ENCODE data around the gene MLLT10.

MLLT10 gene

DNA sequence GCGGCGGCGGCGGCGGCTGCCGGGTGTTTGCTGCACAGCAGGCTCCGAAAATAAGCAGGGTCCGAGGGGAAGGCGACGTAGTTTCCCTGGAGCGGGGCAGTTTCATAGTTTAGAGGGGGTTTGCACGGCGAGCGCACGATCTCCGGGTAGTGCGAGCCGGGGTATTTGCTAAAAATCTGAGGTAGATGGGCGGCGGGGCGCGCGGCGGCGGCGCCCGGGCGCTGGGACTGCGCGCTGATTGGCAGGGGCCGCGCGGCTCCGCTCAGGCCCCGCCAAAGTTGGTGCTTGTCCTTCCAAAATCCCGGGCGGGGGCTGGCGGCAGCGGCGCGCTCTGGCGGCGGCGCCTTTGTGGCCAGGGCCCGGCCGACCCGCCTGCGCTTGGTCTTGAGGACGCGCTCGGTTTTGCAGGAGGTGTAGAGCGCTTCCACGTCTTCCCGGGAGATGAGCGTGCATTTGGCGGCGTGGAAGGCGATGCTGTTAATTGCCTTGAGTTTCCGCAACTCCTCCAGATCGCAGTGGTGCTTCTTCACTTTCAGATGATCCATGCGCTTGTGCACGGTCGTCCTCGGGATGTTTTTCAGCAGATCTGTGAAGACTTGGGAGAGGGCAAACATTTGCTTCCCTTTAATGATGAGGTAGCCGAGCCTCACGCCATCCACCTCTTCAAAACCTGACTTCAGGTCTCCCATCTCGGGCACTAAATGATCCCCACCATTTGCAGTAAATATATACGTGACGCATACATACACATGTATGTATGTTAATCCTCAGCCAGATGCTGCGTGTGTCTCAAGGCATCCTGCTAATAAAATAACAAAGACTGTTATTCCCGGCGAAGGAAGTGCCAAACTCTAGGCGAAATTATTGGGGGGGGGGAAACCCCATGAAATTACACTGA is 16.6 kb upstream of the MLLT10 start:
- Mint-ChIP-seq H3K36me3 (peaks cover 3% of the 10 kb centered on the region), H3K4me1 (peaks cover 44% of the 10 kb centered on the region), H3K27ac (no peak overlapping the region), H3K4me3 (peak overlapping the region; percentile 79), H3K9me3 (no peaks in the 10 kb centered on the region), H3K27me3 (peaks cover 85% of the 10 kb centered on the region)
- peak; percentile 49 for DNase-seq
- CTCF ChIA-PET, result interaction anchor here (3.5 kb wide), 1 partner anchor 20 kb away, joined by 25 read pairs; no protein-coding TSS in a partner anchor

DNA sequence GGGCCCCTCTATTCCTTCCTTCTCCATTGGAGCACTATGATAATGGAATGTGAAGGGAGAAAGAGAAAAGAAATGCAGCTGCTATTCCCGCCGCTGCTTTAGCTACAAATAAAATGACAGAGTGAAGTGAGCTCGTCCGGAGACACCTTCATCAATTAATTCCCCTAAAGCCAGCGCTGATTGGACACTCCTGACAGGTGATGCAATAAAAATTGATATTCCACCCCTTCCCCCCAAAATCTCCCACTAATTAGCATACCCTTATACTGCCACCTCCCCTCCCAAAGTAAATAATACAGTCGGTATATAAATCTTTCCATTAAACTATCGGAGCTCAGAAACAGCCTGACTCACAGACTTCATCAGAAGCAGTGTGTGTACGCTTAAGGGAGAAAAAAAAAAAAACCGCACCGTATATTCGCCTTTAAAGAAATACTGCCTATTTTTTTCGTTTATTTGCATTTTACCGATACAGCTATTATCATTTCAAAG is 15.8 kb upstream of the MLLT10 start:
- CTCF ChIA-PET, result interaction anchor here (3.5 kb wide), 1 partner anchor 21 kb away, joined by 25 read pairs; no protein-coding TSS in a partner anchor
- H3K4me1 Mint-ChIP-seq, result peaks cover 44% of the 10 kb centered on the region
- H3K36me3 Mint-ChIP-seq, result peaks cover 3% of the 10 kb centered on the region
- H3K9me3 Mint-ChIP-seq, result no peaks in the 10 kb centered on the region
- peak overlapping the region; percentile 79 for H3K4me3 Mint-ChIP-seq
- peak overlapping the region; percentile 12 for H3K27ac Mint-ChIP-seq
- peaks cover 85% of the 10 kb centered on the region for H3K27me3 Mint-ChIP-seq
- no peak for DNase-seq

DNA sequence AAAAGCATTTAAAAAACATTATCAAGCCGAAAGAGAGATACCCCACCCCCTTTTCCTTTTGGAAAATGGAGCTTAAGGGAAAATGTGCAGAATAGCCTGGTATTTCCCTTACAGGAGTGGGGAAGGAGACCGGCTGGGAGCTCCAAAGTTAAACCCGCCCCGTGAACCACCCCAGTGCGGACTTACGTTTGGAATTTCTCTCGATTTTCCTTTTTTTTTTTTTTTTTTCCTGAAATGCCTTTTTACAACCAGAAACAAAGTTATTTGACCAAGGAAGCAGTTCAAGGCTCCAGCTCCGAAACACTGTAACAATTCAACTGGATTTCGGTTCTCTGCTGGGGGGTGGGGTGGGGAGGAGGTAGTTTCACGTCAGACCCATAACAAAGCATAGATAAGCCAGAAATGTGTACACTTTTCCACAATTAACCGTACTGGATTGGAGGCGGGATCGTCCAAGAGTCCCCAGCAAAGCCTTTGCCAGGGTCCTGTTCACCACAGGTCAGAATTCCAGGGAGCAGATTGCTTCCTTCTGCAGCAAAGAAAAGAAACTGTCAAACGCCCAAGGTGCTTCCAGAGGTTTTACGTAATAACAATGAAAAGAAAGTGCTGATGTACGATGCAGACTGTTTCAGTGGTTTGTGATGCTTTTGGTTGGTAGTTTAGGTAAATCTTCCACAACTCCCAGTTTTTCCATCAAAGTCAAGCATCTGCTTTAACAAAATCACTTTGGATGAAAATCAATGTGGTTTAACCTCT is 15.2 kb upstream of the MLLT10 start:
- Mint-ChIP-seq H3K9me3 (no peaks in the 10 kb centered on the region), H3K27ac (no peak overlapping the region), H3K4me3 (peak overlapping the region; percentile 79), H3K36me3 (peaks cover 3% of the 10 kb centered on the region), H3K27me3 (peaks cover 84% of the 10 kb centered on the region), H3K4me1 (peaks cover 47% of the 10 kb centered on the region)
- CTCF ChIA-PET, result interaction anchor here (3.5 kb wide), 1 partner anchor 22 kb away, joined by 25 read pairs; no protein-coding TSS in a partner anchor
- no peak for DNase-seq

DNA sequence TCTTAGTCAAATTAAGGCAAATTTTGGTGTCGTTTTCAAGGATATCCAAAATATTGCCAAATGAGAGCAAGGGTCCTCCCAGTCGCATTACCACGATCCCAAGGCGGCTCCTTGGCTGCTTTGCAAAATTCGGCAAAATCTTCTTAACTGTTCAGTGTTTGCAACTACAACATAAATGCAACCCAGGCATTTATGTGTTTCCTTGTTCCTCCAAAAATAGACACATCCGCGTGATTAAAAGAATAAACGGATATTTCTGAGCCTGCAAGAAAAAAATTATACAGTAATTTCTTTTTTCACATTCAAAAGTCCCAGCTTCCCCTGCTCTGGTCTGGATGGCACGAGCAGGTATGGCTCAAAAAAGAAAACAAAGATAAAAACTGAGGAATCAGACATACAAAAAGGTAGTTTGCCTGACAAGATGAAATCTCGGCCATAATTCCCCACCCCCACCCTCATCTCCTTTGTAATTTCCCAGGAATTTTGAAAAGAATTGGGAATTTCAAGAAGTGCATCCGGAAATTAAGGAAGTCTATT is 14.6 kb upstream of the MLLT10 start:
- Mint-ChIP-seq H3K4me1 (peaks cover 47% of the 10 kb centered on the region), H3K27ac (peak overlapping the region; percentile 54), H3K27me3 (peaks cover 79% of the 10 kb centered on the region), H3K4me3 (peak overlapping the region; percentile 79), H3K36me3 (peaks cover 3% of the 10 kb centered on the region), H3K9me3 (no peaks in the 10 kb centered on the region)
- no peak for DNase-seq
- CTCF ChIA-PET, result interaction anchor here (3.5 kb wide), 1 partner anchor 22 kb away, joined by 25 read pairs; no protein-coding TSS in a partner anchor

DNA sequence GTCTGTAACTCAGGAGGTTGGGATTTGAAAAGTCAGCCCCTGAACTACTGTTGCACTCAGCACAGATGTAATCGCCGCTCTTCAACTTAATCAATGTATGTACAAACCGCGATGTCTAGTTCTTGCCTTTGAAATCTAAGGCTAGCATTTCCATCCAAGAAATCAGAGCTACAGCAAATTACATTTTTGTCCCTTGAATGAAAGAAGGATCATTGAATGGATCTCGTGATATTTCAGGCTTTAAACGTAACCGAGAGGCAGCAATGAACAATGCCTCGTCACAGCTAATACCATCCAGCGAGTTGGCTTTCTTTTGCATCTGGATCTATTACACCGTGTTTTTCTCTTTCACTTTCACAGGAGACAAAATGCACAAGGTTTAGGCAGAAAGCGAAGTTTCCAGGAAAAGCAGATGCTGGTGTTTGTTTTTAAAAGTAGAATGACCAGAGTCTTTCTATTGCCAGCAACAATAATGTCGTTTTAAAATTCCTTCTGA is 14.0 kb upstream of the MLLT10 start:
- Mint-ChIP-seq H3K27me3 (peaks cover 79% of the 10 kb centered on the region), H3K4me3 (peak overlapping the region; percentile 79), H3K9me3 (no peaks in the 10 kb centered on the region), H3K36me3 (peaks cover 3% of the 10 kb centered on the region), H3K27ac (peak overlapping the region; percentile 46), H3K4me1 (peaks cover 52% of the 10 kb centered on the region)
- CTCF ChIA-PET, result interaction anchor here (1.5 to 3.5 kb wide), 2 partner anchors 23 to 212 kb away, joined by 5 to 25 read pairs; no protein-coding TSS in a partner anchor
- peak; percentile 45 for DNase-seq

DNA sequence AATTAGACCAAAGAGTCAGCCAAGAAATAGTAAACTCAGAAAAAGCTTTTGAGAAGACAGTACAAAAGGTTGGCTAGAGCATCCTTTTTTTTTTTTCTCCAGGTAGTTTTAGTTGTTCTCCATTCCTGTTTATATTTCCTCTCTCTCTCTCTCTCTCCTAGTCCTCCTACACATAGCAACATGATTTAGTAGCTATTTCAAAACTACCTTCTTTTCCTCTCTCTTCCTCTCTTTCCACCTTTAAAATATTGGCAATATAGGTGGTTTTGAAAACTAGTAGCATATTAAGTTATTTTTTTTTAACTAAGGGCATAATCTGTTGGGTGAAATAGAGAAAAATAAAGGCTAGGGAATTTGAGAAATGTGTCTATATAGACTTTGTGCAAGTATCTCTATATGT is 13.5 kb upstream of the MLLT10 start:
- H3K36me3 Mint-ChIP-seq, result peaks cover 6% of the 10 kb centered on the region
- peaks cover 58% of the 10 kb centered on the region for H3K4me1 Mint-ChIP-seq
- no peak for DNase-seq
- no peaks in the 10 kb centered on the region for H3K9me3 Mint-ChIP-seq
- H3K27ac Mint-ChIP-seq, result no peak overlapping the region
- H3K4me3 Mint-ChIP-seq, result peak overlapping the region; percentile 33
- CTCF ChIA-PET, result interaction anchor here (1.5 to 3.5 kb wide), 2 partner anchors 23 to 212 kb away, joined by 5 to 25 read pairs; no protein-coding TSS in a partner anchor
- H3K27me3 Mint-ChIP-seq, result peaks cover 79% of the 10 kb centered on the region

DNA sequence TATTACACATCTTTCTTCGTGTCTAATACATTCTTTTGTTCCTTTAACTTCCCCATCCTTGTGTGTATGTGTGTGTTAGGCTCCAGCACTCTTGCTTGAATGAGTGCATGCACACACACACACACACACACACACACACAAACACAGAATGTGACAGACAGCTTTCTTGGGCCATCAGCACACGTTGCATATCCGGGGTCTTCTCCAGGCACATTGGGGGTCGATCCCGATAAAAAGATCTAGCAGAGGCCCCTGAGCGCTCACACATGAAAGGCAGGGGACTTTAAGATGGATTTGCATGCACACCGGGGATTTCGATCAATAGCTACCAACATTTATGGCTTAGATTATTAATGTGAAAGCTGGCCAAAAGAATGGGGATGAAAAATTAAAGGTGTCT is 13.1 kb upstream of the MLLT10 start:
- CTCF ChIA-PET, result interaction anchor here (1.5 to 3.5 kb wide), 2 partner anchors 24 to 212 kb away, joined by 5 to 25 read pairs; no protein-coding TSS in a partner anchor
- peaks cover 6% of the 10 kb centered on the region for H3K36me3 Mint-ChIP-seq
- H3K4me1 Mint-ChIP-seq, result peaks cover 56% of the 10 kb centered on the region
- DNase-seq, result no peak
- no peaks in the 10 kb centered on the region for H3K9me3 Mint-ChIP-seq
- H3K27me3 Mint-ChIP-seq, result peaks cover 78% of the 10 kb centered on the region
- H3K4me3 Mint-ChIP-seq, result no peak overlapping the region
- H3K27ac Mint-ChIP-seq, result no peak overlapping the region

DNA sequence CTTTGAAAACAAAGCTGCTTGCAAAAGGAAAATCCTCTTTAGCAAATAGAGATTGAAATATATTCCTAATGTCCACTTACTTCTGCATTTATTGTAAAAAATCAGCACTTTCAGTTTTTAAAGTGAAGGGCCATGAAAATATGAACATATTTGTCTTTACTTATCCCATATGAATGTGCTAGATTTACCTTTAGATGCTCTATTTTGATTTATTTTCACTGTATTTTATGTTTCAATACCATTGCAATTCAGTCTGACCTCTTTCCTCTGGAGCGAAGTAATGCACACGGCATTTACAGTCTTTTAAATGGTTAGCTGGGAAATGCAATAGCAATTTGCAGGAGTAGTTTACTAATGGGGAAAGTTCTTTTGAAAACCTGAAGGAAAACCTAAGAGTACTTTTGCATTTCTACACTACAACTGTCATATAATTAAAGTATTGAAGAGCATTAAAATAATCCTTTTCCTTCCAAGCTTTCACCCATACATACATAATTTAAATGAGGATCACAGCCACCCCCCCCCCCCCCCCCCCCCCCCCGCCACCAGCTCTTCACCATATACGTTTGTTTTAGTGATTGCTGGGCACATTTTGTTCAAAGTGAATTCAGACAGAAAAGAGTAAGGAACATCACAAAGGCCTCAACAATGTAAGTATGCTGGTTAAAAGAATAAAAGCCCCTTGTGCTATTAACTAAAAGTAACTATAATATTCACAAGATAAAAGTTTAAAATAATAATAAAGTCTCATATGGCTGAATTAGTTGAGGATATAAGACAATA is 12.1 kb upstream of the MLLT10 start:
- H3K36me3 Mint-ChIP-seq, result peaks cover 6% of the 10 kb centered on the region
- CTCF ChIA-PET, result interaction anchor here (0.6 to 1.5 kb wide), 3 partner anchors 11 to 211 kb away, joined by 3 to 5 read pairs (median 3); no protein-coding TSS in a partner anchor
- H3K9me3 Mint-ChIP-seq, result no peaks in the 10 kb centered on the region
- H3K4me1 Mint-ChIP-seq, result peaks cover 62% of the 10 kb centered on the region
- H3K27me3 Mint-ChIP-seq, result peaks cover 79% of the 10 kb centered on the region
- no peak overlapping the region for H3K27ac Mint-ChIP-seq
- DNase-seq, result no peak
- H3K4me3 Mint-ChIP-seq, result no peak overlapping the region

DNA sequence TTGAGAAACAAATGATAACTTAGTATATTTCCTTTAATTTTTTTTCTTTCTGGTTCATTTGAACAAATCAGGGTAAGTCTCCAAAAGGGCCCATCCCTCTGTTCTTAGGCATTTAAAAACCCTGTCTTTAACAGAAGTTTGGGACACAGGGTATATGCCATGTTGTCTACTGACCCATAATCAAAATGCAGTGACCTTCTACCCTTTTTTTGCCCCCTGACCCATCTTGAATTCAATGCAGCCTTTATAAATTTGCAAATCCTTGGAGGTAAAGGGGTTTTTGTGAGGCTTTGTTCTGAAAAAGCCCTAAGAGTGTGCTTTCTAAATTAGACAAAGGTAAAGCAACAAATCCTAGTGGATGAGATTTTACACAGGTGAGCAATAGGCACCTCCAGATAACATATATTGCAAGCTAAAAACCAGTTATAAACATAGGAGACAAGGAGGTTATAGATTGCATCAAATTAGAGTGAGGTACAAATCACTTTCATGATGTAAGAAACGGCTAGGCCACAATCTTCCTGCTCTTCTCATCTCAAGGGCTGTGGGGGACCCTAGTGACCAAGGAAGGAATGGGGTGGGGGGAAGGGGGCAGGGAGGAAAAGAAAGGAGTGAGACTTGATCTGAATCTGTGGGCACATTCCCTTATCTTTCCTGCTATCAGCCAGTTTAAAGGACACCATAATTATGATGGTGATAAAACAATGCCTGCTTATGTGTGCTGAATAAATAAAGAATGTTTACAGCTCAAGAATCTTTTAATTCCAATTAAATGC is 11.2 kb upstream of the MLLT10 start:
- Mint-ChIP-seq H3K27me3 (peaks cover 79% of the 10 kb centered on the region), H3K9me3 (no peaks in the 10 kb centered on the region), H3K36me3 (peaks cover 6% of the 10 kb centered on the region), H3K4me1 (peaks cover 61% of the 10 kb centered on the region), H3K4me3 (no peak overlapping the region), H3K27ac (no peak overlapping the region)
- DNase-seq, result no peak
- CTCF ChIA-PET, result interaction anchor here (0.6 kb wide), 2 partner anchors 10 to 42 kb away, joined by 3 read pairs; no protein-coding TSS in a partner anchor

DNA sequence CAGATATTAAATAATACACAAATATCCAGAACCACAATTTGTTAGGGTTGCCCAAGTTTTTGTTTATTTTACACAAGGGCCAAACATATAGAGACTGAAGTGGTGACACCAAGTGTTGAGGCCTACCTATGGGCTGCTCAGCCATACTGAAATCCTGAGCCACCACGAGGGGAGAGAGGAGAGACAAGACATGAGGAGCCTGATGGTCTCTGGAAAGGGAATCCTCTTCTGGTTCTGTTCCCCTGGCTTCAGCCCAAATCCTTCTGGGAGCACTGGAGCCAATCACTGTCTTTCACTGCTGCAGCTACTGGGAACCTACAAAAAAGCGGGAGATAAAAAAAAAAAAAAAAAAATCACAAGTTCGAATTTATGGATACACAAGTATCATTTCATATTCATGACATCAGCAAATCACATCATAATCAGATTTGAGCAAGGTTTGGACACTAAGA is 10.4 kb upstream of the MLLT10 start:
- H3K27ac Mint-ChIP-seq, result no peak overlapping the region
- DNase-seq, result no peak
- H3K27me3 Mint-ChIP-seq, result peaks cover 79% of the 10 kb centered on the region
- no peaks in the 10 kb centered on the region for H3K9me3 Mint-ChIP-seq
- peaks cover 6% of the 10 kb centered on the region for H3K36me3 Mint-ChIP-seq
- CTCF ChIA-PET, result no interaction called here
- peaks cover 60% of the 10 kb centered on the region for H3K4me1 Mint-ChIP-seq
- no peak overlapping the region for H3K4me3 Mint-ChIP-seq

DNA sequence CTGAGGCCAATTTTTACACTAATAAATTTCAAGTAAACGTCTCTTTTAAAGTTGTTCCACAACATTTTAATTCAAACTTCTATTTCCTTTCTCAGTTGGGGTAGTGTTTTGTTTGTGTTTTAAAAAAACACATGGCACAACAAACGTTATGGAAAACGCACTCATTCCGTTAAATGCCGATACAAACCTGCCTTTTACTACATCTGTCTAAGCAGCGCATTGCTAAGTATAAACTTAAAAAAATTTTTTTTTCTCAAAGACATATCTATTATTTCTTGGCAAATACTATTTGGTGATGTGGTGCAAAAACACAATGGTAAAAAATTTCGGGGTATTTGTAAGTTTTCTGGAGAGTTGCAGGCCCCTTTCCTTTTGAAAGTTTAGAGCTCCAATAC is 9.9 kb upstream of the MLLT10 start:
- DNase-seq, result no peak
- Mint-ChIP-seq H3K36me3 (peaks cover 6% of the 10 kb centered on the region), H3K27ac (no peak overlapping the region), H3K4me3 (no peak overlapping the region), H3K27me3 (peaks cover 77% of the 10 kb centered on the region), H3K9me3 (no peaks in the 10 kb centered on the region), H3K4me1 (peaks cover 54% of the 10 kb centered on the region)
- CTCF ChIA-PET, result no interaction called here

DNA sequence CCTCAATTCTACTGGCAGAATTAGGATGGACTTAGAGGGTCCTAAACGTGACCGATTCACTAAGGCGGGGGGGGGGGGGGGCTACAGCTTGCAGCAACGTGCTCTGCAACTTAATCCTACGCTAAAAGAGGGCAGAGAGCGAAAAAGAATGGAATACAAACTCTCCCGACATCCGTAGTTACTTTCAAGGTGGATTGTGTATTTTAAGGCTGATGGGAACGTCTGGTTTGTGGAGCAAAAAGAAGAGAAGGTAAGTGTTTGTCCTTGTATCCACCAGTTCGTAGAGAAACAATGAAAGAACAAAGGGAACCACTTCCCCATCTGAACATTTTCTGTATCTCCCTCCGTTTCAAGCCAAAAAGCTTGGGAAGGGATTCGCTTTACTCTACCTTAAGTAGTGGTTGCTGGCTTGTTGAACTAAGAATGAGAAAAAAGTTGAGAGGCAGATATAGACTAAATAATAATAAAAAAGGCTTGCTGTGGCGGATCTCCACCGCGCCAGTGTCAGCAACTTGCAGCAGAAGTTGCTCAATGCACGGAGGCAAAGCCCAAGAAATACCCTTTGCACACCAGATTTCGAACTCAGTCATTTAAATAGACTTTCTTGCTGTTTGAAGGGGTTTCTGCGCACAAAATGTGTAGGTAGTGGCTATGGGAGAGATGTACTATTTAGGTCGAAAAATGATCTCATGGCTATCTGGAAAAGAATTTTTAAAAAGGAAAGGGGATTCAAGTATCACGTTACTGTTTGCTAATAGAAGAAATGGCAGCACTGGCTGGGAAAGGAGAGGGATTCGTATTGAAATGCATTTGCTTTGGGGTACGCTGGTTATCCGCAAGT is 9.3 kb upstream of the MLLT10 start:
- Mint-ChIP-seq H3K27ac (peak overlapping the region; percentile 93), H3K4me1 (peaks cover 48% of the 10 kb centered on the region), H3K27me3 (peaks cover 75% of the 10 kb centered on the region), H3K9me3 (no peaks in the 10 kb centered on the region), H3K36me3 (peaks cover 6% of the 10 kb centered on the region), H3K4me3 (peak overlapping the region; percentile 82)
- DNase-seq, result no peak
- CTCF ChIA-PET, result no interaction called here

Data from activated naive CD4-positive, alpha-beta T cell treated with anti-CD3 and anti-CD28 coated beads, Interleukin-2, amount 10 ng/mL, durations not matched to agents 7 days and 5 days (primary cell).